Measurements from ENCODE around the gene OR4E1.

GRCh38 chr14:21631084-21631483 is 42.5 kb downstream of the OR4E1 start:
- no peak for TF ChIP-seq CTCF (IDR thresholded peaks at IDR 0.05 in 8 of 11, conservative IDR thresholded peaks at IDR 0.05 in 3 of 11)
- TF ChIP-seq POLR2A (IDR thresholded peaks at IDR 0.05) = no peak
- TF ChIP-seq POLR2AphosphoS5 (IDR thresholded peaks at IDR 0.05) = no peak

All from spleen (tissue), 7 donors.